ENCODE results near the gene RAB12.
"Not testable (repeated sequence)": the region's sequence is repeated elsewhere in the genome, so short reads cannot be mapped to it uniquely, and the experiment has no call there.

The RAB12 gene

DNA sequence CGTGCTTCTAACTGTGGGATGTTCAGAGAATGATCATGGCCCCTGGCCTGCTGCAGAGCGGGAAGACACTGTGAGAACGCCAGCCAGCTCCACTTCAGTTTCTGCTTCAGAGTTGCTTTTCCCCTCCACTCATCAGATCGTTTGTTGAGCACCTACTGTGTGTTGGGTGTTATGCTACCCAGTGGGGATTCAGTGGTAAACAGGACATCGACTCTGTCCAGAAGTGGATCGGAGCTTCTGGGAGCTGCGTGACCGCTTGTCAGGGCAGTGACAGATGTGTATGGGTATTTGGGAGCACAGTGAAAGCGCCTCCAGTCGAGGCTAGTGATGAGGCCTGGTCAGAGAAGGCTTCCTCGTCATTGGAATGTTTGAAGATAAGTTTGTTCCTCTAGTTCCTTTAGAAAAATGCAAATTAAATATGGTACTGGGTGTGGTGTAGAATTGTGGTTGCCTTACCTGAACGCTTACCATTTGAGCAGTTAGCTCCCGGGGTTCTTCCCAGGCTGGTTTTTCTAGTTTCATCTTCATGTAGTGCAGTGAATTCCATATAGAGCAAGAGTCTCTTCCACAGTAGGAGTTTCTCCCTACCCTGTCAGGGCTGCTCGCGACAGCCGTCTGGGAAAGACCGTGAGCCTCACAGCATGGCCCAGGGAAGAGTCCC lies 2.8 kb downstream of the RAB12 start:
- in situ Hi-C loops (cut with HindIII; ENCODE audit: low sequenced_read_pairs), result no loop called here

DNA sequence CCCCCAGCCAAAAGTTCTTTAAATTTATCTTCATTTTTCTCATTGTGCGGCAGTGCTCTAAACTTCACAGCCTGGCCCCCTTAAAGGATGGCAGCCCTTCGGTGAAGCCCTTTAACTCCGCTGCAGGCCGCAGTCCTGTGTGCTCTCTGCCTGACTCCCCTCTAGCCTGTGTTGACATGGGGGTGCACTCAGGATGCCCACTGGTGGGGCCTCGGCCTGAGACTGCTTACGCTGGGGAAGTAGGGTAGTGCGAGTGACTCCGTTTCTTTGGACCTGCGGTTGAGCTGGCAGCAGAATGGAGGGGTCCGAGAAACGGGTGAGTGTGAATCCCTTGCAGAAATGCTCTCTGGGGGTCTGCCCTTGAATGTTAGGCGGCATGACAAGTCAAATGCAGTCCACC lies 5.6 kb downstream of the RAB12 start:
- in situ Hi-C loops (cut with HindIII; ENCODE audit: low sequenced_read_pairs), result no loop called here

DNA sequence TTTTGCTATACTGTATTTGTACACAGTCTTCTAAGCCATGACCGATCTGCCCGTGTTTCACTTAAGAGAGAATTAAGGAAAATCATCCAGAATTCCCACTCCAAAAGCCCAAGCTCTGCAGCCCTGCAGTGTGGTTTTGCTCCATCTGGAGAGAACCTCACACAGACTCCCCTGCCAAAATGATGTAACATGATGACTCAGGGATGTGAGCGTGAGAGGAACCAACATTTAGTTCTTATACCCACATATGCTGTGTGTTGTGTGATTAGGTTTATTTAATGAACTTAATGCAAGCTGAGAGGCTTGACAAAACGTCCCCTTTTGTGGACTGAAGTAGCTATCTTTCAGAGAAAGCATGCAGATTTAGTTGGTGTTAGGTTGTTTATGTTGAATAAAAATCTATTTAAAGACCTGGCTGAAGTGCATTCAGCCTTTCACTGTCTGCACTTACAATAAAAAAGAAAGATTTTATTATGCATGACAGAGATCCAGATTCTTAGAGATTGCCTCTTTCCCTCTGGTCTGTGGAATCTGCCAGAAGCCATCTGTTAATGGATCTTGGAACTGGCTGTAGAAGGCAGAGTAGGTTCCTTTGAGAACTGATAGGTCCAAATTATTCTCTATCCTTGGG lies 6.3 kb downstream of the RAB12 start:
- in situ Hi-C loops (cut with HindIII; ENCODE audit: low sequenced_read_pairs), result no loop called here

DNA sequence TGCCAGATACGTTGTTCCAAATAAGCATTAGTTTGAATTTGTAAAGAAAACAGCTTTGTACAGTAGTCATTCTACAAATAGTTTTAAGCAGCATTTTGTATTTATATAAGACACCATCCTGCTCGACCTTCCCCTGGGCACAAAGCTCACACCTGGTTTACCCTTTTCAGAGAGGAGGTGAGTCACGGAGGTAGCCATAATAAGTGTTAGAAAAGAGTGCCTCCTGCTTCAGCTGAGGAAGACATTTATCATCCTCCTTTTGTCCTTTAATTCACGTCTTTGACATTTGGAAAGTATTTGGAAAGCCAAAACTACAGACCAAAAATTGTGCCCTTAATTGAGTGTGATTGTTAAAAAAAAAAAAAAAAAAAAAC lies 6.8 kb downstream of the RAB12 start:
- in situ Hi-C loops (cut with HindIII; ENCODE audit: low sequenced_read_pairs), result no loop called here

DNA sequence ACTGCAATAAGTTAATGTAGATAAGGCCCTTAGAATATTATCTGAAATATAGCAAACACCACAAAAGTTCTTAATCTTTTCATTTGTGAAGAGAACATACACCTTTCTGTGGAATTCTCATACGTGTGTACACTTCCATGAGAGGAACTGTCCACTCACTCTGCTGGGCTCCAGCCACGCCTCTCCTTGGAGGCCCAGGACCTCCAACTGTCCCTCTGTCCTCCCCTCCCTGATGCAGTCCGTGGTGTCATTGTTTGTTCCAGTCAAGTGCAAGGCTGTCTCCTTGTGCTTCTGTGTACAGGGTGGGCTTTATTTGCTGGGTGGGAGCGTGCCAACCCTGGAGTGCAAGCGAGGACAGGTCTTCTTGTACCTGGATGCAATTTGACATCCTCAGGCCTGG lies 8.7 kb downstream of the RAB12 start:
- in situ Hi-C loops (cut with HindIII; ENCODE audit: low sequenced_read_pairs), result no loop called here

DNA sequence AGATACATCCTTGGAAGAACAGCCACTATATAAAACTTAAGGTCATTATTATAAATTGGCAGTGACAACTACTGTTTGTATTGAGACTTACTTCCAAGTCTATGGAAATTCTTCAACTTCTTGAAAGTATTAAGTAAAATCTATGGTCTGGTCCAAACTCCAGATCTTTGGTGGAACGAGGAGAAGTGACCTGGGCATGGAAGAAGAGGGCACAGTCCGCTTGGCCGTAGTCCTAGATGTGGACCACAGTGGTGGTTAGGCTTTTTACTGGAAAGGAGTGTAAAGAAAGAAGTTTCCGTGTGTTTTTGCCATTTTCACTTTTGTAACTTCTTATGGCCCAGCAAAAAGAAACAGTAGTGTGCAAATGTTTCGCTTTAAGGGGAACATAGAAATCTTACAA lies 9.8 kb downstream of the RAB12 start:
- in situ Hi-C loops (cut with HindIII; ENCODE audit: low sequenced_read_pairs), result no loop called here

DNA sequence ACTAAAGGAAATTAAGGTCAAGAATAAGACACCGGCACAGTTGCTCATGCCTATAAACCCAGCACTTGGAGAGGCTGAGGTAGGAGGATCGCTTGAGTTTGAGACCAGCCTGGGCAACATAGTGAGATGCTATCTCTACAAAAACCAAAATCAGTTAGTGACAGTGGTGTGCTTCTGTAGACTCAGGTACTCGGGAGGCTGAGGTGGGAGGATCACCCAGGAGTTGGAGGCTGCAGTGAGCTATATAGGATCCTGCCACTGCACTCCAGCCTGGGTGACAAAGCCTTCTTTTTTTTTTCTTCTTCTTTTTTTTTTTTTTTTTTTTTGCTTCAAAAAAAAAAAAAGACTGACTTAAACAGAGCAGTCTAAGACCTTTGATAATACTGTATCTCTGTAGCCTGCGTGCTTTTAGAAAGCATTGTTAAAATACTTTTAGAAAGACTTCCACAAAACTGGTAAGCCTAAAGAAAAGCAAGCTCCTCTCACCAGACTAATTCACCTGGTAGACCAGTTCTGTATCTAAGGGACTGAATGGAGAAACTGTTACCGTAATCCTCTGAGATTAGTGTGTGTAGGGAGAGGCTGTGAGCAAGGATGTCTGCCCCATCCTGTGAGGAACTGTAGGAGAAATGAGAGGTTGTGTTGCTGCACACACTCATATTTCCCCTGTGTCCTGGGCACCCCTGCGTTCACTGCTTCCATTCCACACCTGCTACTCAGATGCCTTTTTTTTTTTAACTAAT lies 10.8 kb downstream of the RAB12 start:
- in situ Hi-C loops (cut with HindIII; ENCODE audit: low sequenced_read_pairs), result no loop called here

DNA sequence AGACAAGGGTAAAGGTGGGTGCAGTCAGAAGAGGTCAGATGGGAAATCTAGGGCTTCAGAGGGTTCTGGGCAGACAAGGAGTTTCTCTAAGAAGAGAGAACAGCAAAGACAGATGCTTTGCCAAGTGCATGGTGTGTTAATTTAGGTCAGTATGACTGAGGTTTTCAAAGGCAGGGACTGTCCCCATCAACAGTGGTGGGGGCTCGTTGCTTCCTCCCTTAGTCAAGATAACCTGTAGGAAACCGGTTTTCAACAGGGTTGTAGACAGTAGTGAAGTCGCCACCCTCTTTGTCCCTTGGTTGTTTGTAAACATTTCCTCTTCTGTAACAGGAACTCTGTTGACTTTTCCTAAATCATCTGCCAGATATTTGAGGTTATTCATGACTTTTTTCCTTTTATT lies 11.6 kb downstream of the RAB12 start:
- in situ Hi-C loops (cut with HindIII; ENCODE audit: low sequenced_read_pairs), result no loop called here

DNA sequence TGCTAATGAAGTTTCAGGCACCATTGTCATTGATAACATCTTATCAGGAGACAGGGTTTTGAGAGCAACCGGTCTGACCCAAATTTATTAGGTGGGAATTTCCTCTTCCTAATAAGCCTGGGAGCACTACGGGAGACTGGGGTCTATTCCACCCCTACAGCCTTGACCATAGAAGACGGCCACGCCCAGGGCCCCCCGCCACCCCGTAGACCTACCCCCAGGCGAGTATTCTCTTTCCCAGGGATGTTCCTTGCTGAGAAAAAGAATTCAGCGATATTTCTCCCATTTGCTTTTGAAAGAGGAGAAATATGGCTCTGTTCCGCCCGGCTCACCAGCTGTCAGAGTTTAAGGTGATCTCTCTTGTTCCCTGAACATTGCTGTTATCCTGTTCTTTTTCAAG lies 13.4 kb downstream of the RAB12 start:
- in situ Hi-C loops (cut with HindIII; ENCODE audit: low sequenced_read_pairs), result not testable (repeated sequence)

DNA sequence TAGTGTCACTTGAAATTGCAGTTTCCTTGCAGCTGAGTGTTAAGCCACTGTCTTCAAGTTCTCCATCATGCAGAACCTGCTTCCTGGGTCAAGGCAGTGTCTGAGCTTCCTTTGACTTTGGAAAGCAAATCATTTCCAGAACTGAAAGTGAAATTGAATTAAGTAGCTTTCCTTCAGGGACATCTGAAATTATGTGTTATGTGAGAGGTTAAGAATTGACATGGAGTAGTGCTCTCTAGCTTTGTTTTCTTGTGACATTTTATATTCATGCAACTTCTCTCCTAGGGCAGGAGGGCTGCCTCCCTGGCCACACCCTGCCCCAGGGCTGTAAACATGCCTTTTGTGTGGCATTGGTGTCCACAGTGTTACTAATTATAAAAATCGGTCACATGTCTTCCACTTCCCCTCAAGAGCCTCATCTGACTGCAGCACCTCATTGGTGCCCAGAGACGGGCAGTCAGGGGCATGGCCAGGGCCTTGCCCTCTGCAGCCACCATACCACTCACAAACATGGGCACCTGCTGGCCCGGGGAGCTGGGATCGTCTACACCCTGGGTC lies 14.4 kb downstream of the RAB12 start:
- in situ Hi-C loops (cut with HindIII; ENCODE audit: low sequenced_read_pairs), result no loop called here

DNA sequence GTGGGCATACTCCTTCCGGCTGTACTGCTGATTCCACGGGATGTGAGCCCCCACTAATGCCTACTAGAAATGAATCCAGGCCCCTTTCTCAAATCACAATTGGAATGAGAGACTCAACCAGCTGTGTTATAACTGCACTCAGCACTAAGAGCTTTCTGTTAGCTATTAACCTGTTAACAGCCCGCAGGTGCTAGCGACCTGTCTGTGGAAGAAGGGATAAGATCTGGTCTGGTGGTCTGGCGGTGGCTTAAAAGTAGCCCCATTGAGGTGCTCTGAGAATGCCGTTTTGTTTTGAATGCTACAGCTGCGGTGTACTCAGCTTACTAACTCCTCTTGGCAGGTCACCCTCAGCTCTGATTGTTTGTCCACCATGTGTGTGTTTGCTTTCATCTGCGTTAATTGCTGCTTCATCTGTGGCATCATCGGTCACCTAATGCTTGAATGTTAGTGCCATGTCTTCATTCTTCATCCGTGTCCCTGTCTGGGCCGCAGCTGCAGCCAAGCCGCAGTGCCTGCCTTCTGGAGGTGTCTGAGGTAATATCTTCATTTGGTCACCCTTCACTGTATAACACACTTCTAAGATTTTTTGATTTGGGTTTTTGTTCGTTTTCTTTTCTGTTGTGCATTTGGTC lies 16.3 kb downstream of the RAB12 start:
- in situ Hi-C loops (cut with HindIII; ENCODE audit: low sequenced_read_pairs), result no loop called here

DNA sequence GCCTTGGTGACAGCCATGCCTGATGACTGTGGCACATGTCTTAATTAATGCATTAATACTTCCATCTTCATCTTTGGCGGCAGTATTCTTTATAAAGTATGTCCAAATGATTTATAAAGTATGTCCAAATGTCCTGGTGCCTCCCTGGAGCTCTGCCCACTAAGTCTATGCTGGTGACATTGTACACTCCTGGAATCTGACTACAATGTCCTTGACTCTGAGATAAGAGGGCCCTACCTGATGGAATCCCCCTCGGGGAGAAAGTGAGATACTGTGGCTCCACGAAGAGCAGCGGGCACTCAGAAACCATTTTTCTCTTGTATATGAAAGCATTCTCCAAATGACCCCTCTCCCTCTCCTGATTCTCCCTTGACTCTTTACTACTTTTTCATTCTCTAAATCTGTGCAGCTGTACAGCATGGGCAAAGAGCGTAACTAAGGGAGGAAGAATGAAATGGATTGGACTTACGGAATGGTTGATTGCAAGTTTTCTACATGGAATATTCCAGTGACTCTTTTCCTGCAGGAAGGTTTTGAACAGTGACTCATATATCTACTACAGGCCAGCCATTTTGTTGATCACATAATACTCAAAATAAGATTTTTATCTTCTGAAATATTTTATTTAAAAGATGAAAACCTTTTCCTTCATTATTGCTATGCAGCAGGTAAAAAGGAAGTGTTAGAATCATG lies 17.3 kb downstream of the RAB12 start:
- in situ Hi-C loops (cut with HindIII; ENCODE audit: low sequenced_read_pairs), result no loop called here

DNA sequence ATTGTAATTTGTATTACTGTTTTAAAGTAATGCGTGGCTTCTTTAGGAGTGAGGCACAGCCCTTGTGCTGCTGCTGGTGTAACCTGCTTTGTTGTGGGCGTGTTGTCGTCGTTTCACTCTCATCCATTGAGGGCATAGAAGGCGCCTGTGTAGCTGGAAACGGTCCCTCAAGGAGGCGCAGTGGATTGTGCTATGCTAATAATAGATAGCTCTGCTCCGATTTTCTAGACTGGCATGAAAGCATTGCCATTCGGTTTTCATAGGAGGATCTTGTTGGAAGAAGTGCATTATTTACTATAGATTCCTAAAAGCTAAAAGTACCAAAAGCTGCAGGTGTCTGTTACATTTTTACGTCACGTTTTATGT lies 17.9 kb downstream of the RAB12 start:
- in situ Hi-C loops (cut with HindIII; ENCODE audit: low sequenced_read_pairs), result no loop called here

DNA sequence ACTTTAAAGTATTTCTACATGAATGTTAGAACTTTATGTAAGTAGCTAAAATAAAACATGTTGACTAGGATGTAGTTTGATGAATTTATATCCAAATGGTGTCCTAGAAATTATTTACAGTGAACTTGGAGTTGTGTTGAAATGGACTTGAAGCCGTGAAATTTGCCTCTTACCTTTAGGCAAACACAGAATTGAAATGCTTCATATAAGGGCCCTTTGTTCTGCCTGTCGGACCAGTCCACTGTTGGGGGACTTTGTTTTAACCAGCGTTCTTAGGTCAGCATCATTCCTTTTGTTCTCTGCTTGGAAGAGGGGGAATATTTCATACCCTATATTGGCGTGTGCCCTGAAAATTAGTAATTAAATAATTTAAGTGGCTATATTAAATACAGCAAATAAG lies 18.3 kb downstream of the RAB12 start:
- in situ Hi-C loops (cut with HindIII; ENCODE audit: low sequenced_read_pairs), result no loop called here

DNA sequence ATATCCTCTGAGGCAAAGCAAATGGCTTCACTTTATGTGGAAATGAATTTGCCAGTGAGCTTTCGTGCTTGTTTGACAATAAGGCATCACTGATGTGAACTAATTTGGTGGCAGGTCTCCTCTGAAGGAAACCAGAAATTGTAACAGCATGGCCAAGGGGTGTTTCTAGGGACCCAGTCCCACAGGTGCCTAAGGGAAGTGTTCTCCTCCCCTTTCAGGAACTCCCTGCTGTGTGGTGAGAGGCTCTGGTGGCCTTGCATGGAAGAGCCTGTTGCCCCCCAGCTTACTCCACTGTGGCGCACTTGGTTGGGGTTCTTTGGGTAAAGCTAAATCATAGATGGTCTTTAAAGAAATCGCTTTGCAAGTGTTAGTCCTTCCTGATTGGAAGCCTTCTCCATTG lies 20.4 kb downstream of the RAB12 start:
- in situ Hi-C loops (cut with HindIII; ENCODE audit: low sequenced_read_pairs), result no loop called here

DNA sequence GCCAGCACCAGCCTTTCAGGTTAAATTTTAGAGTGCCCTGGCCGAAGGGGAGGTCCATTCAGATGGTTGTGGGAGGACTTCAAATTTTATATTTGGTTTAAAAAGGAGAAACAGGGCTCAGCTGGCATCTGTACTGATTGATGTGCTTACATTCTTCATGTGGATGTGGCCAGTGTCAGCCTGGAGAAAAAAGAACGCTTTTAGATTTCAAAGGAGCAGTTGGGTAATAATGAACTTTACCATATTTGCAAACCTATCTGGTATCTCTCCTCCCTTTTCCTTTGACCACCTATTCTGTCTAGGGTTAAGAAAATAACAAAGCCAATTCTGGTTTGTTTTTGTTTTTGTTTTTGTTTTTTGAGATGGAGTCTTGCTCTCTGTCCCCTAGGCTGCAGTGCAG lies 21.3 kb downstream of the RAB12 start:
- in situ Hi-C loops (cut with HindIII; ENCODE audit: low sequenced_read_pairs), result no loop called here

DNA sequence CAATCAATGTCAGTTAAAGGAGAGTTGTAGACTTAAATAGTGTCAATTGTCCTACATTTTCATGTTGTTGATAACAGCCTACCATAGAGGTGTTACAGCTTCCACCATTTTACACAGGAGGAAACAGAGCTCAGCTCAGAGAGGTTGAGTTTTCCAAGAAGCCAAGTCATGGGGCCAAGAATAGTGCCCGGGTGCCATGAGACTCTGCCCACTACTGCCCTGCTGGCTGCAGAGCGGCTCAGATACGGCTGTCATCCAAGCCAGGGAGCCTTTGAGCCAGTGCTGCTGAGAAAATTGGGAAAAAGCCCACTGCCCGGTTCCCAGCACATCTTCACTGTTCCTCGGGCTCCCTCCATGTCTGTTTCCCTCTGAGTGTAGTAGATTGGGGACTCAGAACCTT lies 22.0 kb downstream of the RAB12 start:
- in situ Hi-C loops (cut with HindIII; ENCODE audit: low sequenced_read_pairs), result no loop called here

DNA sequence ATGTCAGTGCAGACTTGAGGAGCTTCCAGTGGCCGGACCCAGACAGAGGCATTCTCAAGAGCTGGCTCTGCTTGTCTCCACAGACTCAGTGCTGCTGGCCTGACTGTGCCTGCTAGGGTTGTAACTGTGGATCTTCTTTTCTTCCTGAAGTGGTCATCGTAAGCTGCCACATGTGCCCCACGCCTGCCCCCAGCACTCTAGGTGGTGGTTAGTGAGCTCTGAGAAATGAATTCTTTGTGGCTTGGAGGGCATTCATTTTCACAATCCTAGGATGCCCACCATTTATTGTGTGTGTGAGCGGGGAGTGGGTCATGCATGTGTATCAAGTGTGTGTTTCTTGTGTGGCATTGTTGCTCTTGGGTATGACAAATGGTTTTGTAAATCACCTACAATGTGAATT lies 23.1 kb downstream of the RAB12 start:
- in situ Hi-C loops (cut with HindIII; ENCODE audit: low sequenced_read_pairs), result no loop called here

DNA sequence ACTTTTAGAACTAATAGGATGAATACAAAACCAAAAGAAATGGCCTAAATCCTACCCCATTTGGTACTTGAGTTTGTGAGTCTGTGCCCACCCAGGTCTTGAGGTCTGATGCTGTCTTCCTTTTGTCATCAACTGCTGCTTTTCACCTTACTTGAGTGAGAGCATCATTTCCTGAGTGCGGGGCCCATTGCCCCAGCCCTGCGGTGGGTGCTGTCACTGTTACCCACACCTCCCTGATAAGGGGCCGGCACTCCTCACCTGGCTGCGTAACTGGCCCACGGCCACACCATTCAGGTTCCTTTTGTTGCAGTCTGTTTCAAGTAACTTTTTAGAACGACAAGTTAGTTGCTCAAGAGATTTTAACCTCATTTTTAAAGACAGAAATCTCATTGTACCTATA lies 25.3 kb downstream of the RAB12 start:
- in situ Hi-C loops (cut with HindIII; ENCODE audit: low sequenced_read_pairs), result no loop called here

DNA sequence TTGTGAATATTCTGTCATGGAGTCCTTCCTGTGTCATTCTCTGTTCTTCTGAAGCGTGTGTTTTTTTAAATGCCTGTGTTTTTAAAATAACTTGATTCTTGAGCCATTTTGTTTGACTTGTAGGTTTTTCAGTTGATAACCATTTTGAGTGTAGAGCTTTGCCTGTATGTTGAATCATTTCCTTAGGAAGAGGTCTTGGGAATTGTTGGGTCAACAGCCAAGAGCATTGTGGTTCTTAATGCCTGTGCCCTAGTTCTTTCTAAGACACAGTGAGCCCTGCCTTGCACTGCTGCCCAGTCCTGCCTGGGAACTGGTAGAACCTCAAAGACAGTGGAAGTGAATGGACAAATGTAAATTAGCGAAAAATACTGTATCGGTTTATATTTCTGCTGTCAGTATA lies 25.9 kb downstream of the RAB12 start:
- in situ Hi-C loops (cut with HindIII; ENCODE audit: low sequenced_read_pairs), result no loop called here

DNA sequence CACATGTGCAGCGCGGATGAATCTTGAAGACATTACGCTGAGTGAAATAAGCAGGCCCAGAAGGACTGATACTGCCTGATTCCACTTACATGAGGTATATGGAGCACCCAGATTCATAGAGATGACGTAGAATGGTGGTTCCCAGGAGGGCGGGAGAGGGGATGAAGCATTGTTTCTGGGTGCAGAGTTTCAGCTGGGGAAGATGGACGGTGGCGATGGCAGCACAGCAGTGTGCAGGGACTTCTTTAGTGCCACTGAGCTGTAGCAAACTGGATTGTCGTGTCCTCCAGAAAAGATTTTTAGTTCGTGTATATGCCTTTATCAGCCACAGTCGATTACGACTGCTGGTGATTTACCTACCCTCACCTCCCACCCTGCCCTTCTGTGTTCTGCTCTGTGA lies 30.5 kb downstream of the RAB12 start:
- in situ Hi-C loops (cut with HindIII; ENCODE audit: low sequenced_read_pairs), result no loop called here

Data from endothelial cell of hepatic sinusoid (primary cell).